Common myeloid progenitor, CD34-positive (primary cell): ENCODE measurements around the gene GSC.

Experiments
- CTCF ChIA-PET: fragments of 350-600 bp; sonication (Branson Sonifier 250); formaldehyde crosslinking; loops from one replicate; lab custom pipeline; 2021; ENCODE audit warnings: antibody characterized with exemption; lab: Charles Lee
- POLR2A ChIA-PET: fragments of 350-600 bp; sonication (Branson Sonifier 250); formaldehyde crosslinking; loops from one replicate; lab custom pipeline; 2021; ENCODE audit warnings: antibody characterized with exemption; lab: Charles Lee
- DNase-seq, 3 donors: peaks; one replicate each; pipeline versions ENCODE4 v3.0.0 to v3.0.0-alpha.2; 2013
- H3K27ac ChIP-seq, 2 experiments: 1 replicate in 1 of 2; 2 replicates in 1 of 2; pipeline ENCODE4 v1.7.0; 2013; ENCODE audit warnings: inconsistent platforms in 2 of 2, low read length in 2 of 2, mild to moderate bottlenecking in 2 of 2, low read depth in 1 of 2, moderate library complexity in 1 of 2; ENCODE audit not compliant: severe bottlenecking in 2 of 2, insufficient read depth in 1 of 2, poor library complexity in 1 of 2
- H3K27me3 ChIP-seq, 5 experiments: replicated peaks in 2 of 5; 1 replicate in 3 of 5; 2 replicates in 2 of 5; pipeline versions ENCODE4 v1.6.1 to v1.7.0; 2013; ENCODE audit warnings: low read length in 4 of 5, mild to moderate bottlenecking in 2 of 5, moderate library complexity in 2 of 5, inconsistent platforms in 1 of 5; ENCODE audit not compliant: insufficient read depth in 5 of 5, control insufficient read depth in 4 of 5
- H3K36me3 ChIP-seq, 4 experiments: 1 replicate in 2 of 4; 2 replicates in 2 of 4; pipeline versions ENCODE4 v1.6.1 to v1.7.0; 2013; ENCODE audit warnings: low read length in 3 of 4, control low read depth in 1 of 4, mild to moderate bottlenecking in 1 of 4; ENCODE audit not compliant: control insufficient read depth in 4 of 4, insufficient read depth in 4 of 4
- H3K4me1 ChIP-seq, 4 experiments: 1 replicate in 3 of 4; 2 replicates in 1 of 4; pipeline versions ENCODE4 v1.6.1 to v1.7.1; 2013; ENCODE audit warnings: low read length in 3 of 4, mild to moderate bottlenecking in 3 of 4, control low read depth in 1 of 4, inconsistent platforms in 1 of 4, moderate library complexity in 1 of 4; ENCODE audit not compliant: control insufficient read depth in 4 of 4, insufficient read depth in 4 of 4; ENCODE audit errors: control extremely low read depth in 1 of 4
- H3K4me3 ChIP-seq, 7 experiments: 1 replicate in 4 of 7; 2 replicates in 3 of 7; pipeline versions ENCODE4 v1.5.1 to v1.7.0; 2013; ENCODE audit warnings: mild to moderate bottlenecking in 7 of 7, low read length in 6 of 7, moderate library complexity in 6 of 7, inconsistent platforms in 2 of 7, low read depth in 2 of 7, control low read depth in 1 of 7; ENCODE audit not compliant: insufficient read depth in 4 of 7, control insufficient read depth in 1 of 7; ENCODE audit errors: extremely low read depth in 1 of 7
- H3K9me3 ChIP-seq, 5 experiments: 1 replicate in 4 of 5; 2 replicates in 1 of 5; pipeline versions ENCODE4 v1.6.1 to v1.7.1; 2013; ENCODE audit warnings: low read length in 4 of 5, mild to moderate bottlenecking in 2 of 5, inconsistent platforms in 1 of 5, low read depth in 1 of 5, moderate library complexity in 1 of 5; ENCODE audit not compliant: control insufficient read depth in 4 of 5, insufficient read depth in 2 of 5; ENCODE audit errors: control extremely low read depth in 1 of 5
- WGBS: methylation state at CpG from one replicate; pipeline ENCODE4 v1.1.5; 2013; ENCODE audit not compliant: insufficient coverage; 5-methylcytosine and 5-hydroxymethylcytosine counted together

GSC gene

DNA sequence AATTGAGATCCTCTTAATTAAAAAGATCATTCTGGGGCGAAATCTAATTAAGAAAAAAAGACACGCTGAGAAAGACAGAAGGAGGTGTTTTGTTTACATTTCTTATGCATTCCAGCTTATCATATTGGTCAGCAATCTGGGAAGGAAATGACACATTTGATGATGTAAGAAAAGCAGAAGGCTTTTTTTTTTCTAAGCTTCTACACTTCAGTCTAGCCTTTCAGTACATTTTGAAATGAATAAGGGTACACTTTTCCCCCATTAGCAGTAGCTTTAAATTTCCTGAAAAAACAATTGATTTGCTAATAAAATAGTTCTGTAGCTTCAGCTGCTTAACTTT, 5.9 kb upstream of the GSC start:
- peak; percentile 56 to 73 (median 61) for DNase-seq
- H3K27me3 ChIP-seq: peaks cover 16 to 99% (median 59%) of the 10 kb centered on the region in 5 experiments
- H3K36me3 ChIP-seq: no peaks in the 10 kb centered on the region
- peaks cover 0 to 7% (median 3%) of the 10 kb centered on the region in 4 experiments for H3K4me1 ChIP-seq
- no peak overlapping the region for H3K27ac ChIP-seq
- H3K9me3 ChIP-seq: peaks cover 0 to 13% (median 0%) of the 10 kb centered on the region in 5 experiments
- POLR2A ChIA-PET: no interaction called here
- WGBS: 0% methylated on average over 1 of the region's 2 CpGs
- H3K4me3 ChIP-seq: no peak overlapping the region
- CTCF ChIA-PET: no interaction called here

DNA sequence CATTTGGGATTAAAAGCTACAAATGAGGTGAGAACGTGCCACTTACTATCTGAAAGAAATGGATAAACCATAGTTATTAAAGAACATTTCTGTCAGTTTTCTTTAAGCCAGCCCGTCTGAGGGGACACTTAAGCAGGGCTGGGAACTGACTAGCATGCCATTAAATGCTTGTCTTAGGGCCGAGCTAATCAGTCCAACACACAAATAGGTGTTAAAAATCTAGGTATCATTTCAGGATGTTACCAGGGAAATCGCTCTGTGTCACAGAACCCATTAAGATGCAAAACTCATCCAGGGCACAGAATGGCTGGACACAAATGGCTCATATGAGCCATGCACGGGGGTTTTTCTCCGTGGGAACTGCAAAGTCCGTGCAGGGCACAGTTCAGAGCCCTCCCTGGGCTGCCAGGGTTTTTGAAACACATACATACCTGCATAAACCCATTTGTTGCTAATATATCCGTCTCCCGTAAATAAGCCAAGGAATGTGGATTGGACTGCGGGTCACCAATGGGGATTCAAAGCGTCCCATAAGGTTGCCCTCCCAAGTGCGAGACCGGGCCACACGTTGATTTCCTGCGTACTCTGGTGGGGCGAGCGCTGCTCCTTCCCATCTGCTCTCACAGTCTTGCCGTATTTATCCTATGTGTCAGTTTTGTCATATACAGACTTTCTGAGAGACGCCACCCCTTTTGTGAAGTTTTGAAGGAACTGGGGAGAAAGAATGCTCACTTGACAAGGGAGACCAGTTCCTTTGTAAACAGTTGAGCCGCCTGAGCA, 5.4 kb upstream of the GSC start:
- Histone ChIP-seq H3K27ac (no peak overlapping the region), H3K27me3 (peaks cover 16 to 99% (median 64%) of the 10 kb centered on the region in 5 experiments), H3K9me3 (peaks cover 0 to 13% (median 0%) of the 10 kb centered on the region in 5 experiments), H3K4me1 (peaks cover 0 to 9% (median 3%) of the 10 kb centered on the region in 4 experiments), H3K4me3 (no peak overlapping the region), H3K36me3 (no peaks in the 10 kb centered on the region)
- WGBS: 9% methylated on average over 16 of the region's 20 CpGs
- ChIA-PET CTCF (no interaction called here), POLR2A (no interaction called here)
- peak in 2 of 3 donors; percentile 10 for DNase-seq

DNA sequence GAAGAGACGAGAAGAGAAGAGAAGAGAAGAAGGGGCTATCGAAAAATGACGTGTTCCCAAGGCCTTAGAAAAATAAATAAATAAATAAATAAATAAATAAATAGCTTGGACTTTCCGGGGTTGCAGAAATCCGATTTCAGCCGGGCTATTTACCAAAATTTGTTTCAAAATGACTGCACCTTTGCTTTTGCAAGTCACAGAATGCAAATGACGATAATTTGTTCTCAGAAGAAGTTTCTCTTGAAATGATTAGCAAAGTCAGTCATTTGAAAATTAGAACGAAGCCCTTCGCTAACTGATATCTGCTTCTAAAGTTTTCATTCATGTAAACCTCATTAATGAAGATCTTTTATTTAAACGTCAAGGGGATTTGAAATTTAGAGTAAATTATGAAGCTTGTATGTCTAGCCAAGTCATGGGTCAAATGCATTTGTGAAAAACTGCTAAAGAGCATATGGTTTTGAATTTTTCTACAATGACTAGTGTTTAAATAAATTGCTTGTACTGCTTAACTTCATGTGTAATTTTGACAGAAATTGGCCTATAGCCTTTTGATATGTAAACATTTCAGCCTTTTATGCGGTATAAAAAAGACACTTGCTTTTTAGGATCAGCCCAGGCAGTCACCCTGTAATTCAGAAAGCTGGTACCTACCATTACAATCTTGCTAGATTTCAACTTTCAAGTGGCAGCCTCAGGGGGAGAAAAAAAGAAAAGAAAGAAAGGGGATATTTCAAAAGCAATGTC, 4.6 kb upstream of the GSC start:
- DNase-seq: peak in 2 of 3 donors; percentile 17 to 24
- H3K9me3 ChIP-seq: peaks cover 0 to 13% (median 0%) of the 10 kb centered on the region in 5 experiments
- ChIA-PET POLR2A (no interaction called here), CTCF (no interaction called here)
- H3K4me3 ChIP-seq: no peak overlapping the region
- no peak overlapping the region for H3K27ac ChIP-seq
- H3K36me3 ChIP-seq: no peaks in the 10 kb centered on the region
- peaks cover 16 to 100% (median 62%) of the 10 kb centered on the region in 5 experiments for H3K27me3 ChIP-seq
- H3K4me1 ChIP-seq: peaks cover 0 to 14% (median 6%) of the 10 kb centered on the region in 4 experiments
- WGBS: 6% methylated on average over 3 of the region's 11 CpGs

DNA sequence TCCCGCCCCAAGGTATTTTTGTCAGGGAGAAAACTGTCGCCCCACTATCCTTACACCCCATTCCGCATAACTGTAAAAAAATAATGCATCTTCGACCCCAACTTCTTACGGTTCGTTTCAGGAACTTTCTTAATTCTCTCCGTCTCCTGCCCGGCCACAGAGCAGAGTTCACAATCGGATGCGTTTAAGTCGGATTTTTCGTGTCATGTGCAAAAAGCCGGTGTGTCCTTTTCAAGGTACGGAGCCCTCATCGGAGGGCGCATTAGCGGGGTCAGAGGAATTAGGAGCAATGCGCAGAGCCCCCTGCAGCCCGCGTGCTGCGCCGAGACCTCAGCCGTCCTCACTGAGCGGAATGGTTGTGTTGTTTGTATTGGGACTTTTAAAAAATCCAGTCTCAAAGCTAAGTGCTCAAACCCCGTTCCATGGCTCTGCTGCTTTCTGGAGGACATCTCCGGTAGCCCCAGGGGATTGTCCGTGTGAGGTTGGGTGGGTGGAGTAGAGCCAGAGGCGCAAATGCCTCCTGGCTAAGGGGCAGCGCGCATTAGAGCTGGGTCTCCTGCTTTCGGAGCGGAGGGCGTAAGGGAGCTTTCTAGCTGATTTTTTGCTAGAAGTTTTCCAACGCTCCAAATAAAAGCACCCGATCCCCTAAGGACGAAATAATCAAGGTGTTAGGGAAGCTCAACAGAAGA, 3.9 kb upstream of the GSC start:
- Histone ChIP-seq H3K4me1 (peaks cover 0 to 21% (median 13%) of the 10 kb centered on the region in 4 experiments), H3K9me3 (peaks cover 0 to 13% (median 0%) of the 10 kb centered on the region in 5 experiments), H3K27ac (no peak overlapping the region), H3K36me3 (no peaks in the 10 kb centered on the region), H3K4me3 (no peak overlapping the region), H3K27me3 (peaks cover 13 to 100% (median 56%) of the 10 kb centered on the region in 5 experiments)
- peak in 1 of 3 donors; percentile 19 for DNase-seq
- POLR2A ChIA-PET: no interaction called here
- WGBS: 11% methylated on average over 33 of the region's 36 CpGs
- CTCF ChIA-PET: interaction anchor here (1.0 kb wide), 1 partner anchor 24 kb away, joined by 3 read pairs; no protein-coding TSS in a partner anchor

DNA sequence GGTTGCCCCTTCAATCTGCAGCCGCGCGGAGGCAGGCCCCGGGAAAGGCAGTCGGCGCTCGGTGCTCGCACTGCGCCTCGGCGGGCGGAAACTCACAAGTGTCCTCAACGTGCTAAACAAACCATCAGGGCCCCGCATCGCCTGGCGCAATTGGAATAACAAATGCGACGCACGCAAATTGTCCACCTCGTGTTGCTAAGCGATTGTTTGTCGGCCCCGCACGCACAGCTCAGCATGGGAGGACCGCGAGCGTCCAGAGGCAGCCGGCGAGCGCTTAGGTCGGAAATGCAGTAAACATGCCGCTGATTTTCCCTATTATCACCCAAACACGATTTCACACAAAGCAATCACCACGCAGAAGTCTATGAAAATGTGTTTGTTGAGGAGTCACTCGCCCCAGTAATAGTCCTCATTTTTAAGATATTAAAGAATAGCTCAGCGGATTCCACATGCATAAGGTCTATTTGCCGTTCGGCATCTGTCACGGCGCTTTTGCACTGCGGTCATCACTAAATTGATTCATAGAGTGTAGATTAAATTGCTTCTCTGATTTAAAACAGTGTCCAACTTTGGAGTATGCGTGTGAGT, 3.2 kb upstream of the GSC start:
- ChIA-PET CTCF (interaction anchor here (1.0 kb wide), 1 partner anchor 24 kb away, joined by 3 read pairs; no protein-coding TSS in a partner anchor), POLR2A (no interaction called here)
- Histone ChIP-seq H3K4me3 (no peak overlapping the region), H3K36me3 (no peaks in the 10 kb centered on the region), H3K9me3 (peaks cover 0 to 13% (median 0%) of the 10 kb centered on the region in 5 experiments), H3K27ac (no peak overlapping the region), H3K27me3 (peaks cover 13 to 100% (median 55%) of the 10 kb centered on the region in 5 experiments), H3K4me1 (peaks cover 0 to 28% (median 19%) of the 10 kb centered on the region in 4 experiments)
- peak in 2 of 3 donors; percentile 28 to 29 for DNase-seq
- 4% methylated on average over 25 of the region's 42 CpGs for WGBS

DNA sequence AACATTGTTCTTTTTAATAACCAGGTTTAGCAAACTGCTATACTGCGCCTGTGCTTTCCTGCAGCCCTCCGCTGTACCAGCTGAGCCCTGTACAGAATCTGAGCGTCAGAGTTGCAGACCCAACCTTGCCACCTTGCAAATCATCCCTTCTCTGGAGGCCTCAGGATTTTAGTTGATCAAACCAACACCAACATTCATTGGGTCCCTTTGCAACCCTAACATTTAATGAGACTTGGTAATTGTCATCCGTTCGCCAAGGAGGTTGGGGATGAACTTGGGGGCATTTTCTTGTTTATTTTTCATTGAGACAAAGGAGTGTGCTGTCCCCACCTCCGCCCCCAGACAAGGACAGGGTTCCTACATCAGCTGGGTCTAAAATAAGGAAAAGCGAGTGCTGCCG, 2.6 kb upstream of the GSC start:
- Histone ChIP-seq H3K27ac (no peak overlapping the region), H3K9me3 (peaks cover 0 to 13% (median 0%) of the 10 kb centered on the region in 5 experiments), H3K27me3 (peaks cover 13 to 100% (median 58%) of the 10 kb centered on the region in 5 experiments), H3K4me1 (peaks cover 0 to 28% (median 19%) of the 10 kb centered on the region in 4 experiments), H3K4me3 (no peak overlapping the region), H3K36me3 (no peaks in the 10 kb centered on the region)
- ChIA-PET POLR2A (no interaction called here), CTCF (interaction anchor here (0.6 kb wide), 1 partner anchor 10 kb away, joined by 3 read pairs; no protein-coding TSS in a partner anchor)
- 16% methylated on average over 6 of the region's 8 CpGs for WGBS
- DNase-seq: peak in 2 of 3 donors; percentile 10 to 11
